Osteocyte (in vitro differentiated cells): Measurements from ENCODE around the gene XYLT1. TPM values are rescaled to one million over a fixed set of nuclear protein-coding genes. Genes with fewer than 3 reads are reported as not detected.

ENCODE experiments used
- DNase-seq: peaks from one replicate; pipeline ENCODE4 v3.0.0; 2021; ENCODE audit warnings: mixed read lengths; ENCODE audit not compliant: unreplicated experiment; ENCODE audit errors: extremely low spot score
- H3K27ac Mint-ChIP-seq: one replicate; pipeline ENCODE4 v1.8.0; 2021; ENCODE audit warnings: mild to moderate bottlenecking, mixed read lengths; ENCODE audit not compliant: unreplicated experiment
- H3K27me3 Mint-ChIP-seq: one replicate; pipeline ENCODE4 v1.8.0; 2021; ENCODE audit warnings: mixed read lengths; ENCODE audit not compliant: unreplicated experiment
- H3K36me3 Mint-ChIP-seq: one replicate; pipeline ENCODE4 v1.8.0; 2021; ENCODE audit warnings: mixed read lengths; ENCODE audit not compliant: unreplicated experiment
- H3K4me1 Mint-ChIP-seq: one replicate; pipeline ENCODE4 v1.8.0; 2021; ENCODE audit warnings: mixed read lengths; ENCODE audit not compliant: unreplicated experiment
- H3K4me3 Mint-ChIP-seq: one replicate; pipeline ENCODE4 v1.8.0; 2021; ENCODE audit warnings: mild to moderate bottlenecking, moderate library complexity, mixed read lengths; ENCODE audit not compliant: unreplicated experiment
- H3K9me3 Mint-ChIP-seq: one replicate; pipeline ENCODE4 v1.8.0; 2021; ENCODE audit warnings: mixed read lengths; ENCODE audit not compliant: unreplicated experiment
- CTCF ChIP-seq: fragments of 200-600 bp; sonication (generic); IDR thresholded peaks from 2 replicates; pipeline ENCODE4 v1.5.0; 2021; ENCODE audit warnings: antibody characterized with exemption, mild to moderate bottlenecking, moderate library complexity
- total RNA-seq: library from RNA; stranded (reverse); gene quantifications from 2 replicates; pipeline ENCODE4 v1.2.1, GENCODE V29; 2021

Gene XYLT1
- total RNA-seq, 1 donor from 2014 or later: 11.1 TPM

- Mint-ChIP-seq H3K36me3 (no peaks in the 10 kb centered on the region), H3K4me1 (no peaks in the 10 kb centered on the region), H3K4me3 (no peak overlapping the region), H3K27ac (no peak overlapping the region), H3K9me3 (peaks cover 36% of the 10 kb centered on the region), H3K27me3 (no peaks in the 10 kb centered on the region)
- no peak for TF ChIP-seq CTCF
- no peak for DNase-seq
These were observed 414.1 kb downstream of the XYLT1 start for GRCh38 chr16:17056666-17057065.

- Mint-ChIP-seq H3K27me3 (no peaks in the 10 kb centered on the region), H3K4me3 (no peak overlapping the region)
These were observed 417.1 kb downstream of the XYLT1 start for GRCh38 chr16:17053536-17054160.

More at GRCh38 chr16:17053536-17054160, 417.1 kb downstream of the XYLT1 start:
- Mint-ChIP-seq H3K9me3 (peaks cover 40% of the 10 kb centered on the region), H3K4me1 (no peaks in the 10 kb centered on the region), H3K27ac (no peak overlapping the region), H3K36me3 (no peaks in the 10 kb centered on the region)
- no peak for TF ChIP-seq CTCF
- DNase-seq: no peak
